HPDE6-E6E7 (cell line): ENCODE results near the gene THBS1.

Source experiments
- DNase-seq: peaks from one replicate; pipeline ENCODE4 v3.0.0; 2011; ENCODE audit warnings: missing footprints; ENCODE audit errors: extremely low spot score

Gene THBS1

DNA sequence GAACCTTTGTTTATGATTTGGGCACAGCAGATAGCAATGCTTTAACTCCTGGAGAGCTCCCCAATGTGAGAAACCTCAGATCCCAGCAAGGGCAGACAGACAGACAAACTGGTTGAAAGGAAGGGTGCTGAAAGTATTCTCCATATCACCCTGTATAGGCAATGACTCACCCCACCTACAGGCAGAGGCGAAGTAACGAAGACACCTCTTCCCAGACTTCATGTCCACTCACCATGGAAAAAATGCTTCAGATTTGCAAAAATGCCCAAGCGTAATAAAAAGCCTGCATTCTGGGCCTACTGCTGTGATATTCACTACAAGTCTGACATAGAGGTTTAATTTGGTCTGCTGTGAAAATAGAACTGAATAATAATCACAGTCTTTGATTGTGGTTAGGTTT, 50.5 kb downstream of the THBS1 start:
- DNase-seq = peak; percentile 67

DNA sequence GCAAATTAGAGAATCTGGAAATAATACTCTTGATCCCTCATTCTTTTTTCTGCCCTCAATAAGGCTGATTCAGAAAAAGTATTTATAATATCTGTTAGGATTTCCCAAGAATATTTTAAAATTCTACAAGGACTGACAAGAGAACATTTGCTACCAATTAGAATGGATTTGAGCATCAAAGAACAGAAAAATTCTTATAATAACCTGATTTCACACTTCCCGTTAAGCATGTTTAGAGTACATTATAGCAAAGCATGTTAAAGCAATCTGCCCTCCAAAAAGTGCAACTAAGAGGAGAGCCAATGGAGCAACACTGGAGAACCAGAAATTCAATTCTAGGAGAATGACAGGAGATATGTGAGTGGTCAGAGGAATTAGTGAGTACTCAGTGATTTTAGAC, 57.2 kb downstream of the THBS1 start:
- no peak for DNase-seq

DNA sequence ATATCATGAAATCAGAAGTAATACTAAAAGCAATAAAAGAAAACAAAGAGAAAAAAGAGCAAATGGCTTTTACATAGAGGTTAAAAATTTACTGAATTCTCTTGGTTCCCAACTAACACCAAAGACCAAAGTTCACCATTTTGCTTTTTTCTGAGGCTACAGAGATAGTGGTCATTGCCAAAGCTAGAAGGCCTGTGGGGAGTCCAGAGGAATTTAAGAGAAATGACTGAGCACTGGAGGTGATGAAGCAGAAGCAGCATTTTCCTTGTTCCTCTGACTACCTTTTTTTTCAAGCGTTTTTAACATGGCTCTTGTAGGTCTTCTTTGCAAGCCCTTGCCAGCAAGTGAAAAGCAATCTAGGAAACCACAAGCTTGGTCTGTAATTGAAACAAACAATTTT, 58.2 kb downstream of the THBS1 start:
- no peak for DNase-seq

DNA sequence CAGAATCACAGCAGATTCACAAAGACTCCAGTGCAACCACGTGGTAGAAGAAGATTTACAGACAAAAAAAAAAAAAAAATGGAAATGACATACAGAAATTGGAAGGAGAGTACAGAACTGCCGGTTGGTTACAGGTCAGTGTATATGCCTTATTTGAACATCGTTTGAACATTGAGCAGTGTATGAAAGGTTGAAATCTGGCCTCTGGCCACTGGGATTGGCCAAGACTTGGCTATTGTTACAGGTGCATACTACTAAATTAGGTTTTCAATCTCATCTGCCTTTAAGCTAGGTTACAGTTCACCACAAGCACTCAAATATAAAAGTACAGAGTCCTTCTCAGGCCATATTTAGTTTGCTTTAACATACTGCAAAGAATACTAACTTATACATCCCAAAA, 59.8 kb downstream of the THBS1 start:
- no peak for DNase-seq

DNA sequence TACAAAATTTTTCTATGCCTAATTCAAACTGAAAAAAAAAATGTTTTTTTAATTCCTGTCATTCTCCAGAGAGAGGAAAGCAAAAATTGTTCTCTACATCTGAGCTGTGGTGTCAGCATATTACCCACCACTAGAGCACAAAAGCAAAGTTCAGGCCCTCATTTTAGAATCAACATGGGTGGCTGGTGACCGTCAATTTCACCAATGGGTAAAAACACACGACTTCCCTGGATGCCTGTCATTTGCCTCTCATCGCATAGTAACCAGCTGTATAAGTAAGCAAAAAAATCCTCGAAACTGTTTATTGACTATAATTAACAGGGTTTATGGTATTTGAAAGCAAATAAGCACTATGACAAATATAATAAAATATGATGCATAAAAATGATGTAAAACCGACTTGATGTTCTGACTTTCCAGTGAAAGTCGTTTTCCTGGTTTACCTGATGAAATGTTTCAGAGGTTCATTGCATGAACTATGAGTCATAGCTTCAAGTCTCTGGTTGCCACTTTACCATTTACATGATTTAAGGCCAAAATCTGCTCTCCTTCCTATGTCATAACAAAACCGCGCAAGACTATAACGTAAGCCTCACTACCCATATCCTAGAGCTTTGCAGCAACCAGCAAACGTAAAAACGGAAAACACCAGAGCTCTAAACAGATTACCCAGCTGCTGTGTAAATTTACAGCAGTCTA, 60.5 kb downstream of the THBS1 start:
- DNase-seq = no peak

DNA sequence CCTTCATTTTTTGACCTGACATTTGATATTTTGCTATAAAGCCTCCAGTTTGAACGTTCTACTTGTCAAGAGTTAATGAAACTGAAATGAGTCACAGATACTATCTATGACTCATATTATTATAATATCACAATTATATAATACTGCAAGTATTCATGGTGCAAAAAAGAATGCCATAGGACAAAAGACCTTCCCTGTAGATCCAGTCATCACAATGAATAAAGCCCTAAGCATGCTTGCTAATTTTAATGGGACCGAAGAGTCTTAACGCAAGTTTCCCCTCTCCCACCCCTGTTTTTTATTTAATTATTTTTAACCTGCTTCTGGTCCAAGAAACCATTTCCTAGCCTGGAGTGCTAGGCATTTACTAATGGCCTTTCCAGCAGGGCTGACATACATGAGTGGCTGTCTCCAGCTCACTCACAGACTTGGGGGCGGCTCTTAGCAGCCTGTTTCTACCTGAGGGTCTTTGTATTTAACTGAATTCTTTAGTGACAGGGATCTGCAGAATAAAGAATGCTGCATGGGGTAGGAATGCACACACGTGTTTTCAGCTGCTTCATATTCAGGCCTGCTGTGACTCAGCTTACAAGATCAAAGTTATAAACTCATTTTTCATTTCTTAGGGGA, 61.2 kb downstream of the THBS1 start:
- DNase-seq = peak; percentile 50

DNA sequence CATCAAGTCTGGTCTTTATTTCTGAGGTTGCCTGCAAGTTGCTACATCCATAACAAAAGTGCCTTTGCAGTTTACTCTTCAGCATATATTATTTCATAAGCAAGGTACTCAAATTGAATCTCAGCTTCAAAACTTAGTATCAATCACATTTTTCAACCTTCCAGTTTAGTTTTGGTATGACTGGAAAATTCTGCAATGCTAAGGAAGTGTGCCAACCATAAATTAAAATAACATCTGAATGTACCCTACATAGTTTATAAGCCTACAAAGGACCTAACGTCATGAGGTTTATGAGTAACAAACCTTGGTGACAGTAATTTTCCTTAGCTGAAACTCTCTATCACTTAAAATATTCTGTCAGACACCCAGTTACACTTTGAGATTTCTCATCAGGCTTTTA, 62.8 kb downstream of the THBS1 start:
- DNase-seq = no peak

DNA sequence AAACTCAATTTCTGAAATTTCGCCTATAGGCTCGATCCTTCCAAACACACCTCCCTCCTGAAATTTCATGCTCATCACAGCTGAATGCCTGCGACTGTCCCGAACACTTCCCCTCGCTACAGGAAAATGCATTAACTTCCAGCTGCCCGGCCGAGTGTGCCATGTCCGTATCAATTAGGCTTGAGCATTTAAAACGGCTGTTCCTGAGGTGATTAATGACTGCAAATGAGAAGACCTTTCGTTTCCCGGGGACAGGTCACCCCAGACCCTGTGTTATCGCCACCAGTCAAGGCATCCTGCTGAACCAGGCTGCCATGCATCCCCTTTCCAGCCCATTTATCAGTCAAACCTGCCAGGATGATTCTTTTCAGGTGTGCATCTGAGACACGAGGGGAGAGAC, 63.3 kb downstream of the THBS1 start:
- no peak for DNase-seq

DNA sequence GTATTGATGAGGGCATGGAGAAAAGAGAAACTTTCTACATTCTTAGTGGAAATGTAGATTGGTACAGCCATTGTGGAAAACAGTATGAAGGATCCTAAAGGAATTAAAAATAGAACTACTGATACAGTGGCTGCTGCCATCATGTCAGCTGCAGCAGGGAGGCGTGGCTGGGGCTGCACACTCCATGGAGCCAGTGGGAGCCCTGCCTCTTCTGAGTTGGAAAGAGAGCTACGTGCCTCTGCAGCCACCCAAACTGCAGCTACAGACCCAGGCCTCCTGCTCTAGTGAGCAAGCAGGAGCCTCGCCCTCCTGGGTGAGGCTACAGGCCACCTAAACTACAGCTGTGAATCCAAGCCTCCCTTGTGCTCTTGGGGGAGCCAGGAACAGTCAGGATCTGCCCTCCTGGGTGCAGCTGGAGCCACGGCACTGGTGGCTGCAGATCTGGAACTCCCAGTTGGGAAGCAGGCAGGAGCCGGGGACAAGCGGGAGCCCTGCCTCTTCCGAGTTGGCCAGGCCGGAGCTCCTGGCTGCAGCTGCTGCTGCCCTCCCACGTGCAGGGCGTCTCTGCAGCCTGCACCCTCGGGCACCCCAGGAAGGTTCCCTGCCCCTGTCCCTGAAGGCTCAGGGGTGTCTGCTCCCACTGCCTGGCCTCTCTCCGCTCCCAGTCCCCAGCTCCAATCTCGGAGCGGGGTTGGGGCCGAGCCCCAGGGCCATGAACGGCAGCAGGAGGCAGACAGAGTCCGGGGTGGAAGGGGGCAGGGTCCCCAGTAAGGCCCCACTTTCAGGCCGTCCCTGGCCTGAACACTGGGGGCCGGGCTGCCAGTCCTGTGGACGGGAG, 64.5 kb downstream of the THBS1 start:
- DNase-seq = no peak

DNA sequence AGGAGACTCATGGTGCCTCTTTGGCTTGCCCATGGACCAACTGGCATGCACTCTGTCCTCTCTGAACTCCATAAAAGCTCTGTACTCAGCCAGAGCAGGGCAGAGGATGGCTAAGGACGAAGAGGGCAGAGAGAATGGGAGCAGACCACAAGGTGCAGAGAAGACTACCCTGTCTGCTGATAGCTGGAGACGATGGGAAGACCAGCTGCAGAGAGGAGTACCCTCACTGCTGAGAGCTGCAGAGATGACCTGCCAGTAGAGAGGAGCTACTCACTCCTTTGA, 65.0 kb downstream of the THBS1 start:
- DNase-seq = no peak

DNA sequence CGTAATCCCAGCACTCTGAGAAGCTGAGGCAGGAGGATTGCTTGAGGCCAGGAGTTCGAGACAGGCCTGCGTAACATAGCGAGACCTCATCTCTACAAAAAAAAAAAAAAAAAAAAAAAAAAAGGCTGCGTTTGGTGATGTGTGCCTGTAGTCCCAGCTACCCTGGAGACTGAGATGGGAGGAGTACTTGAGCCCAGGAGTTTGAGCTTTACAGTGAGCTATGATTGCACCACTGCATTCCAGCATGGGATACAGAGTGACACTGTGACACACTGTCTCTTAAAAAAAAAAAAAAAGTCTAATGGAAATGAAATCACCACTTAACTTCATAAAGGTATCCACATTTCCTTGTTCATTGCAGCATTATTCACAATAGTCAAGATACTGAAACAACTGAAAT, 65.5 kb downstream of the THBS1 start:
- DNase-seq = no peak
